GM19193 (cell line): Measurements from ENCODE around the gene FBXO31.

Experiments
- POLR2A ChIP-seq: IDR thresholded peaks from 4 replicates; pipeline ENCODE4 v1.6.1; 2011; ENCODE audit not compliant: insufficient read depth, insufficient read length; ENCODE audit errors: extremely low read depth

The FBXO31 gene

GRCh38 chr16:87416826-87417527 is 33.4 kb upstream of the FBXO31 start:
- TF ChIP-seq POLR2A, result no peak

GRCh38 chr16:87415441-87415840 is 31.9 kb upstream of the FBXO31 start:
- TF ChIP-seq POLR2A, result no peak

- no peak for TF ChIP-seq POLR2A
Observed at GRCh38 chr16:87414251-87414680, 30.7 kb upstream of the FBXO31 start.

- TF ChIP-seq POLR2A, result no peak
Observed at GRCh38 chr16:87412996-87413421, 29.4 kb upstream of the FBXO31 start.

GRCh38 chr16:87412371-87412995 is 28.9 kb upstream of the FBXO31 start:
- TF ChIP-seq POLR2A, result no peak

GRCh38 chr16:87411375-87412271 is 28.0 kb upstream of the FBXO31 start:
- no peak for TF ChIP-seq POLR2A

GRCh38 chr16:87410968-87411367 is 27.4 kb upstream of the FBXO31 start:
- no peak for TF ChIP-seq POLR2A

GRCh38 chr16:87410530-87410929 is 27.0 kb upstream of the FBXO31 start:
- no peak for TF ChIP-seq POLR2A

GRCh38 chr16:87409781-87410180 is 26.2 kb upstream of the FBXO31 start:
- no peak for TF ChIP-seq POLR2A

GRCh38 chr16:87409153-87409552 is 25.6 kb upstream of the FBXO31 start:
- no peak for TF ChIP-seq POLR2A

- no peak for TF ChIP-seq POLR2A
Observed at GRCh38 chr16:87407511-87408112, 24.0 kb upstream of the FBXO31 start.

GRCh38 chr16:87406495-87407088 is 23.0 kb upstream of the FBXO31 start:
- TF ChIP-seq POLR2A, result no peak

- no peak for TF ChIP-seq POLR2A
Observed at GRCh38 chr16:87404764-87405625, 21.4 kb upstream of the FBXO31 start.
